IPS-11a (cell line): Measurements from ENCODE around the gene LMX1B.

Experiments
- H3K4me3 ChIP-seq: one replicate; pipeline ENCODE4 v1.5.1; 2013; ENCODE audit warnings: low read depth, low read length, control low read depth

LMX1B gene

DNA sequence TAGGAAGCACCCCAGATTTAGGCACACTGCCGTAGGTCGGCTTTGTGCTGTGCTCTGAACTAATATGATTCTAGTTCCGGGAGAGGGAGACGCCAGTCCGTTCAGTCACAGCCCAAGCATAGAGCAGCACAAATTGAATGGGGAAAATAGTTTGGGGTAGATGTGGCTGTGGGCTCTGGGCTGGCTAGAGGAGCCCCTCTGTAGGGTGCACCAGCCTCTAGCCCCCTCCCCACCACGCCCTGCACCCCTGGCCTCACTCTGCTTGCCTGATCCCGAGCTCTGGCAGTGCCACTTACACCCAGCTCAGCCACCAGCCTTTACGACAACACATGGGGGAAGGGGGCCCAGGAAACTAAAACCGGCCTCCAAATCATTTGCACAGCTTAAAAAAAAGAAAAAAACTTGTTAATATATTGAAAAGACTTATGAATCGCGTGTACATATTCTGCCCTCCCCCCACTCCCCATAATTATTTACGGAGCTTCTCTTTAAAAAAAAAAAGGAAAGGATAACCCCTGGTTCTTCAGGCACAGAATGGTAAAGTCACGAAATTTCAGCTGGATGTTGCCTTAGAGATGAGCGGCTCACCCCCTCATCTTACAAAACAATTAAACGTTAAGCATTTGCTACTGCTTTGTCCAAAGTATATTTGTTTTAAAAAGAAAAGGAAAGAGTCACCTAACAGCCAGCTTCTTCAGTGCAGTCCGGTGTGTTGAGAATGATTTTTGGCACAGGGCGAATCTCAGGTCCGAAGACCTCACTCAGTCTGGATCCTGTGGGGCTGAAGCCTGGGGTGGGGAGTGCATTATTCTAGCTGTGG lies 3.5 kb downstream of the LMX1B start:
- H3K4me3 ChIP-seq: no peak overlapping the region

DNA sequence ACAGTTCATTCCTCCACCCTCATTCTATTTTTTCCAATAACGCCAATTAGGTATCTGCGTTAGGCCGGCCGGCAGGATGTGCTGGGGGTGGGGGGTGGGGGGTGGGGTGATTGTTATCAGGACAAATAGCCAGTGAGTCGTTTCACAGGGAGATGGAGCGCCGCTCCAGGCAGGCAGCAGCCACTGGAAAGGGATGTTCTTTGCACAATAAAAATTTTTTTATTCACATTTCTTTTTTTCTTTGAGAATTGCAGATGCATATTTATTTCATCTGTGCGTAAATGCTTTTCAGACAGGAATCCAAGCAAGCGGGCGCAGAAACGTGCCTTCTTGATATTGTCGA lies 4.1 kb downstream of the LMX1B start:
- H3K4me3 ChIP-seq: no peak overlapping the region

- H3K4me3 ChIP-seq: no peak overlapping the region
These were observed 4.5 kb downstream of the LMX1B start for GRCh38 chr9:126618190-126618584.

- peak overlapping the region; percentile 24 for H3K4me3 ChIP-seq
These were observed 5.0 kb downstream of the LMX1B start for GRCh38 chr9:126618585-126619360.

GRCh38 chr9:126619361-126620135 lies 5.8 kb downstream of the LMX1B start:
- H3K4me3 ChIP-seq: no peak overlapping the region

GRCh38 chr9:126620478-126620877 lies 6.8 kb downstream of the LMX1B start:
- no peak overlapping the region for H3K4me3 ChIP-seq

GRCh38 chr9:126621061-126621918 lies 7.6 kb downstream of the LMX1B start:
- no peak overlapping the region for H3K4me3 ChIP-seq

DNA sequence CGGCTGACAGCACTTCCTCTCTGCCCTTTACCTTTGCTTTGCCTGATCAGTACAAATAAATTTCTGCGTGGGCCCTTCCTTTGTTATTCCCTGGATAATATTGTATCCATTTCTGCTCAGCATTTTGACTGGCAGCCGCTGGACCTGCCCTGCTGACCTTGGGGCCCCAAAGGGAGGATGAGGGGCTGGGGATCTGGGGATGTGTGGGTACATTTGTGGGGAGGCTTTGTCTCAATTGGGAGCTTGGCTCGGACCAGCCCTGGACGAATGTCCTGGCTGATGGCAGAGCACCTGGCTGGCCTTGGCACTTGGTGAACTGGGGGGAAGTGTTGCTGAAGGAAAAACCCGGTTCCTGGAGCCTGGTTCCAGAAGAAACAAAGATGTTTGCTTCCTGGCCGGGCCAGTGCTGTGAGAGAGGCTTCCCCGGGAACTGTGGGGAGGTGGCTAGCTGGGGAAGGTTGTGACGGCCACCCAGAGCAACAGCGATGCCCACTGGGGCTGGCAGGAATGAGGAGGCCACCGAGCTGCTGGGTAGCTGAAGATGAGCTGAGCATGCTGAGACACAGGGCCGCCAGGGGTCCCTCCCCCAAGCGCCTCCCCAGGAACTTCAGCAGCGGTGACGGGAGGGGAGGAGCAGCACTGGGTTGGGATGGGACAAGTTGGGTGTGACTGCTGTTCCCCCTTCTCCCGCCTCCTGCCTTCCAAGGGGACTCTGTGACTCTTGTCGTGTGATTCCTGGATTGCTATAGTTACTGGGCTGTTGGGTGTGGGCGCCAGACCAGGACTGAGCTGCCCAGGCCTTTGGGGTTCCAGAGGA lies 8.4 kb downstream of the LMX1B start:
- H3K4me3 ChIP-seq: no peak overlapping the region

- H3K4me3 ChIP-seq: no peak overlapping the region
These were observed 9.6 kb downstream of the LMX1B start for GRCh38 chr9:126623314-126623666.

DNA sequence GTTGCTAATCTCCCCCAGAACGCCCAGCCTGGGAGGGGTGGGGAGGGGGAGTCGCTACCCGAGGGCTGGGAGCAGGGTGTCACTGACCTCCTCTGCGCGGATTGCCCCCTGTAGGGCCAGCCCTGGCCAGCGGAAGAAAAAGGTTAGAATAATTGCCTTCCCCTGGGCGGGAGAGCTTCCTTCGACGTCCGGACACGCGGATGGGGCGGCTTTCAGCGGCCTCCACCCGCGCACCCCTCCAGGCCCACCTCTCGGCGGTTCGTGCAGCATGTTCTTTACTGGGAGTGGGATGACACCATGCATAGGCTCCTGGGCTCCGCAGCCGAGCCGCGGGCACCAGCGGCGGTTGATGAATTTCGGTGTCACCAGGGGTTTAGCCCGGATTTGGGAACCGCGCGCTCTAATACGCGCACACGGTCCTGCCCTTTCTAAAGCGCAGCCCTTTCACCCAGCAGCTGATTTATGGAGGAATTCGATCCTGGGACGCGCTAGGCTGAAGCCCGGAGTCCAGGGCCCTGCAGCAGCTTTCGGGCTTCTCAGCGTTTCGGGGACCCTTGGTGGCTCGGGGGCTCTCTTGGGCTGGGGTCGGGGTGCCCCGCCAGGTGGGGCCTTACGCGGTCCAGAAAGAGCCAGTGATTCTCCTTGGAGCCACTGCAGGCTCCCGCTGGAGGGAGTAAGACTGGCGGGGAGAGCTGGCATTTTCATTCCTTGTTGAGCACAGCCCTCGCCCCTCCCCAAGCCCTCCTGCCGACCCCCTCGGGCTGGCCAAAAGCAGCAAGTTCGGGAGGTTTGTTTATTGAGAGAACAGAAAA lies 10.1 kb downstream of the LMX1B start:
- H3K4me3 ChIP-seq: no peak overlapping the region

DNA sequence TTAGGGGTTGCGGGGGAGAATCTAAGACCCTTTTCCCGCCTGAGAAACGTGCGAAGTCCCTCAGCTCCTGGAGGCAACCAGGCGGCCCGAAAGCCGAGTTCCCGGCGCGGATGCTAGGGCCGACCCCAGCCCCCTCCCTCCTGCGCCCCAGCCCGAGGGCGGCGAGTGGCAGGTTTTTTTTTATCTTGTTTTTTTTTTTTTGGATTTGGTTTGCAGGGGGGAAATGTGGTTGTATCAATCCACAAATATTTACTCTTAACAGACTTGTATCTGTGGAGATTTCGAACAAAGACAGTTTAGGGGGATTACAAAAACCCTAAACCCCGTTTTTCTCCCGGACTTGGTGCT lies 10.7 kb downstream of the LMX1B start:
- H3K4me3 ChIP-seq: no peak overlapping the region

DNA sequence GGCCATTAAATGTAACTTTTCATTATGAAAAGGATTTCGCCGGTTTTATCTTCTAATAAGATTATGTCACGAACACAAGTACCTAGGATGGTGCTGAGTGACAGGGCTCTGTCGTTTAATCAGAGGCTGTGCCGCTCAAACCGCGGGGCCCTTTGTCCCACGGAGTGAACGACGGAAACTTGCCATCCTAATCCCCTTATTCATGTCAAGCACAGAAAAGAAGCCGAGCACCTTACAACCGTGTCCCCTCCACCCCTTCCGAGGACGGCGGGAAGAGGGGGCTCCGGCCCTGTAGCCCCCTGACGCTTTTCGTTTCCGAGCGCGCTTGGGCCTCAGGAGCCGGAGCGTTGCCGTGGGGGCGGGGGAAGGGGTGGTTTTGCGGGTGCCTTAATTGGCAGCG lies 11.2 kb downstream of the LMX1B start:
- H3K4me3 ChIP-seq: no peak overlapping the region

GRCh38 chr9:126625329-126626126 lies 11.8 kb downstream of the LMX1B start:
- H3K4me3 ChIP-seq: no peak overlapping the region

GRCh38 chr9:126626127-126626925 lies 12.6 kb downstream of the LMX1B start:
- H3K4me3 ChIP-seq: no peak overlapping the region

DNA sequence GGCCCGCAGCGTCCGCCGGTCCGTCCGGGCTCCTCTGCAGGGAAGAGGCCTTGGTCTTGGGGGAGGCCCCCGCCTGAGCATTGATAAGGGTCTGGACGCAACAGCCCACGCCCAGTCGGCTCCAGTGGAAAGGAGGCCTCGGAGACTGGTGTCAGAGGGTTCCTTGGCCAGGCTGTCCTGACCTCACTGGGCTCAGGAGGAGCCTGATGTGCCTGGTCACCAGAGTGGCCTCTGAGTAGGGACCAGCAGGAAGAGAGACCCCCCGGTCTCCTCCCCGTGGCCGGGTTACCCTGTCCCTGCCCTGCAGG lies 13.2 kb downstream of the LMX1B start:
- H3K4me3 ChIP-seq: no peak overlapping the region

- H3K4me3 ChIP-seq: no peak overlapping the region
These were observed 14.4 kb downstream of the LMX1B start for GRCh38 chr9:126628146-126628545.

DNA sequence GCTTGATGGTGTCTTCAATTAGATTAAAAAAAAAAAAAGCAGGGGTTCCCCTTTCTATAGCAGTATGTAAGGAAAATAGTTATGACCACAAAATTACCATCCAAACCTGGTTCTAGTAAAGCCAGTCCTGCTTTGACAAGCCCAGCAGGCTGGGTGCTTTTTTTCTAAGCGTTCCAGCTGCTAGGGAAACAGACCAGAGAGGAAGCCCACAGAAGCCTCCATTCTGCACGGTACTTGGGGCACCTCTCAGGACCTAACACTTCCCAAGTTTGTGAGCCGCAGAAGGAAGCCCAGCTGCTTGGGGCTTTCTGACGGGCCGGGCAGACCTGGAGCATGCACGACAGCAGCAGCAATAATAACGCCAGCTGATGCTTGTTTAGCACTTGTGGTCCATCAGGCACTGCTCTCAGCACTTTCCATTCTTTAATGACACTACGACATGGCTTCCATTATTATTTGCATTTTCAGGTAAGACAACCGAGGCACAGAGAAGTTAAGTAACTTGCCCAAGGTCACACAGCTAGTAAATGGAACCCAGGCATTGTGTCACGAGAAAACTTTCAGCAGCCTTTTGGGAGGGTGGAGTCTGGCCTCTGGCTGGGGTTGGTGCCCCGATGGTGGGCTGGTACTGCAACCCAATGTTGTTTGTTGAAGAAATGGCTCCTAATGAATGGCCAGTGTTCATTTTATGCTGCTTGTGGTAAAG lies 15.4 kb downstream of the LMX1B start:
- H3K4me3 ChIP-seq: no peak overlapping the region
